HEK293 (cell line): ENCODE results near the gene SYNE2.

Experiments used
- CTCF ChIA-PET: fragments of 350-600 bp; formaldehyde crosslinking; extraction: SDS; loops from one replicate; lab custom pipeline; 2021; ENCODE audit warnings: antibody characterized with exemption; lab: Yijun Ruan, JAX
- POLR2A ChIA-PET: fragments of 300-600 bp; formaldehyde crosslinking; extraction: SDS; loops from one replicate; lab custom pipeline; 2020; ENCODE audit warnings: antibody characterized with exemption, inconsistent platforms; lab: Yijun Ruan, JAX
- H3K27ac ChIP-seq: fragments of 200-500 bp; sonication (Bioruptor generic); 2 replicates; pipeline ENCODE4 v1.5.1; 2014; ENCODE audit warnings: low read depth, low read length, control low read depth, inconsistent platforms; ENCODE audit errors: extremely low read depth
- H3K36me3 ChIP-seq, 2 experiments: fragments of 200-500 bp in 1 of 2; sonication (Bioruptor generic) in 1 of 2; 1 replicate in 1 of 2; 2 replicates in 1 of 2; pipeline ENCODE4 v1.5.1; 2014 to 2017; ENCODE audit warnings: inconsistent platforms in 2 of 2, low read length in 2 of 2; ENCODE audit not compliant: control insufficient read depth in 2 of 2, insufficient read depth in 1 of 2
- H3K4me1 ChIP-seq: fragments of 200-500 bp; sonication (Bioruptor generic); 2 replicates; pipeline ENCODE4 v1.5.1; 2014; ENCODE audit warnings: mild to moderate bottlenecking, low read length, inconsistent platforms; ENCODE audit not compliant: control insufficient read depth, insufficient read depth
- H3K4me3 ChIP-seq: 2 replicates; pipeline ENCODE4 v1.5.1; 2011; ENCODE audit warnings: low read depth, mild to moderate bottlenecking, control low read depth, low read length, moderate library complexity
- H3K9me3 ChIP-seq: fragments of 200-500 bp; sonication (Bioruptor generic); 2 replicates; pipeline ENCODE4 v1.5.1; 2014; ENCODE audit warnings: low read depth, low read length, inconsistent platforms; ENCODE audit not compliant: control insufficient read depth, insufficient read depth
- CTCF ChIP-seq: fragments of 450-650 bp; formaldehyde crosslinking; IDR thresholded peaks from 2 replicates; pipeline ENCODE4 v1.5.1; 2016; ENCODE audit warnings: missing biosample characterization, missing genetic modification characterization
- GLI2 ChIP-seq: fragments of 450-650 bp; formaldehyde crosslinking; IDR thresholded peaks from 2 replicates; pipeline ENCODE4; 2017; ENCODE audit warnings: missing biosample characterization, missing genetic modification characterization, low read depth, borderline replicate concordance
- KLF1 ChIP-seq: fragments of 450-650 bp; formaldehyde crosslinking; IDR thresholded peaks from 2 replicates; pipeline ENCODE4 v1.5.1; 2016; ENCODE audit warnings: missing biosample characterization, missing genetic modification characterization
- MYNN ChIP-seq: fragments of 450-650 bp; formaldehyde crosslinking; IDR thresholded peaks from 2 replicates; pipeline ENCODE4 v1.5.1; 2016; ENCODE audit warnings: missing biosample characterization, missing genetic modification characterization, borderline replicate concordance
- SP2 ChIP-seq: fragments of 450-650 bp; formaldehyde crosslinking; IDR thresholded peaks from 2 replicates; pipeline ENCODE4 v1.5.1; 2016; ENCODE audit warnings: missing biosample characterization, missing genetic modification characterization
- ZBTB10 ChIP-seq: fragments of 450-650 bp; formaldehyde crosslinking; IDR thresholded peaks from 2 replicates; pipeline ENCODE4 v1.5.1; 2016; ENCODE audit warnings: missing biosample characterization, missing genetic modification characterization
- ZBTB17 ChIP-seq: fragments of 450-650 bp; formaldehyde crosslinking; IDR thresholded peaks from 2 replicates; pipeline ENCODE4 v1.5.1; 2016; ENCODE audit warnings: missing biosample characterization, missing genetic modification characterization
- ZBTB20 ChIP-seq: fragments of 450-650 bp; formaldehyde crosslinking; IDR thresholded peaks from 2 replicates; pipeline ENCODE4 v1.5.1; 2016; ENCODE audit warnings: missing biosample characterization, missing genetic modification characterization
- ZBTB8A ChIP-seq: fragments of 450-650 bp; formaldehyde crosslinking; IDR thresholded peaks from 2 replicates; pipeline ENCODE4 v1.5.1; 2016; ENCODE audit warnings: missing biosample characterization, missing genetic modification characterization
- ZNF146 ChIP-seq: fragments of 450-650 bp; formaldehyde crosslinking; IDR thresholded peaks from 2 replicates; pipeline ENCODE4 v1.5.1; 2016; ENCODE audit warnings: missing biosample characterization, missing genetic modification characterization
- ZNF423 ChIP-seq: fragments of 450-650 bp; formaldehyde crosslinking; IDR thresholded peaks from 2 replicates; pipeline ENCODE4 v1.5.1; 2016; ENCODE audit warnings: missing biosample characterization, missing genetic modification characterization
- ZNF560 ChIP-seq: fragments of 450-650 bp; formaldehyde crosslinking; IDR thresholded peaks from 2 replicates; pipeline ENCODE4 v1.5.1; 2017; ENCODE audit warnings: missing biosample characterization, missing genetic modification characterization, borderline replicate concordance
- ZNF561 ChIP-seq: fragments of 450-650 bp; IDR thresholded peaks from 2 replicates; pipeline ENCODE4 v1.5.1; 2018; ENCODE audit warnings: missing biosample characterization, missing genetic modification characterization, borderline replicate concordance
- ZNF596 ChIP-seq: fragments of 450-650 bp; IDR thresholded peaks from 2 replicates; pipeline ENCODE4 v1.5.0; 2018; ENCODE audit warnings: missing biosample characterization, mild to moderate bottlenecking, missing genetic modification characterization, moderate library complexity
- ZNF624 ChIP-seq: fragments of 450-650 bp; formaldehyde crosslinking; IDR thresholded peaks from 2 replicates; pipeline ENCODE4 v1.5.1; 2017; ENCODE audit warnings: missing biosample characterization, missing genetic modification characterization
- ZNF664 ChIP-seq: fragments of 450-650 bp; formaldehyde crosslinking; IDR thresholded peaks from 2 replicates; pipeline ENCODE4 v1.5.1; 2016; ENCODE audit warnings: missing biosample characterization, missing genetic modification characterization
- ZNF692 ChIP-seq: fragments of 450-650 bp; formaldehyde crosslinking; IDR thresholded peaks from 2 replicates; pipeline ENCODE4 v1.5.1; 2016; ENCODE audit warnings: missing biosample characterization, missing genetic modification characterization
- ZNF837 ChIP-seq: fragments of 450-650 bp; formaldehyde crosslinking; IDR thresholded peaks from 2 replicates; pipeline ENCODE4 v1.5.1; 2016; ENCODE audit warnings: missing biosample characterization, missing genetic modification characterization
- TF ChIP-seq, protein P1 (sequence below): fragments of 450-650 bp; IDR thresholded peaks from 2 replicates; pipeline ENCODE4 v1.5.1; 2018; ENCODE audit warnings: missing biosample characterization, missing genetic modification characterization
- TF ChIP-seq, protein P2 (sequence below): fragments of 450-650 bp; formaldehyde crosslinking; IDR thresholded peaks from 2 replicates; pipeline ENCODE4 v1.5.1; 2017; ENCODE audit warnings: missing biosample characterization, missing genetic modification characterization
- TF ChIP-seq, protein P3 (sequence below): fragments of 450-650 bp; formaldehyde crosslinking; IDR thresholded peaks from 2 replicates; pipeline ENCODE4 v1.5.1; 2017; ENCODE audit warnings: missing biosample characterization, missing genetic modification characterization
- TF ChIP-seq, protein P4 (sequence below): fragments of 450-650 bp; formaldehyde crosslinking; IDR thresholded peaks from 2 replicates; pipeline ENCODE4 v1.5.1; 2016; ENCODE audit warnings: missing biosample characterization, missing genetic modification characterization

The SYNE2 gene

GRCh38 chr14:63852817-63853731 is at the start of gene SYNE2:
SYNE2 (plus strand) TSS chr14:63853004; CDS start chr14:63909149, 56,145 bp downstream.
- Histone ChIP-seq H3K4me1 (peaks cover 15% of the 10 kb centered on the region), H3K4me3 (peak within 1 kb of the TSS; percentile 53), H3K9me3 (no peaks in the 10 kb centered on the region), H3K36me3 (no peaks in the 10 kb centered on the region), H3K27ac (peak within 1 kb of the TSS; percentile 90)
- POLR2A ChIA-PET = interaction anchor here (0.7 kb wide), 1 partner anchor 376 kb away, joined by 5 read pairs; no protein-coding TSS in a partner anchor
- CTCF ChIA-PET = interaction anchor here (0.7 kb wide), 1 partner anchor 450 kb away, joined by 3 read pairs; no protein-coding TSS in a partner anchor
- TF ChIP-seq ZNF561 (tag by site-specific recombination) (peak; percentile 77; the same call in 1 of the 2 replicates), ZBTB17 (peak; percentile 31), ZNF423 (tag by site-specific recombination) (peak; percentile 45; the same call in 1 of the 2 replicates), ZNF596 (tag by site-specific recombination) (peak; percentile 43; the same call in 1 of the 2 replicates), ZBTB20 (peak; percentile 91), ZNF146 (tag by site-specific recombination) (no peak), ZNF624 (tag by site-specific recombination) (no peak), ZNF664 (no peak), GLI2 (no peak), SP2 (tag by site-specific recombination) (0 out of 2 replicates have a peak, but pooled peaks have one; percentile 30), KLF1 (tag by site-specific recombination) (0 out of 2 replicates have a peak, but pooled peaks have one; percentile 9), ZBTB8A (peak; percentile 87), ZNF560 (no peak), ZNF837 (tag by site-specific recombination) (no peak), ZNF692 (tag by site-specific recombination) (0 out of 2 replicates have a peak, but pooled peaks have one; percentile 1), MYNN (no peak), CTCF (peak; percentile 7; the same call in 1 of the 2 replicates), ZBTB10 (tag by site-specific recombination) (peak; percentile 39; the same call in 1 of the 2 replicates)
- TF ChIP-seq, protein P1, sequence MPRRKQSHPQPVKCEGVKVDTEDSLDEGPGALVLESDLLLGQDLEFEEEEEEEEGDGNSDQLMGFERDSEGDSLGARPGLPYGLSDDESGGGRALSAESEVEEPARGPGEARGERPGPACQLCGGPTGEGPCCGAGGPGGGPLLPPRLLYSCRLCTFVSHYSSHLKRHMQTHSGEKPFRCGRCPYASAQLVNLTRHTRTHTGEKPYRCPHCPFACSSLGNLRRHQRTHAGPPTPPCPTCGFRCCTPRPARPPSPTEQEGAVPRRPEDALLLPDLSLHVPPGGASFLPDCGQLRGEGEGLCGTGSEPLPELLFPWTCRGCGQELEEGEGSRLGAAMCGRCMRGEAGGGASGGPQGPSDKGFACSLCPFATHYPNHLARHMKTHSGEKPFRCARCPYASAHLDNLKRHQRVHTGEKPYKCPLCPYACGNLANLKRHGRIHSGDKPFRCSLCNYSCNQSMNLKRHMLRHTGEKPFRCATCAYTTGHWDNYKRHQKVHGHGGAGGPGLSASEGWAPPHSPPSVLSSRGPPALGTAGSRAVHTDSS (tag by site-specific recombination) = no peak
- TF ChIP-seq, protein P2, sequence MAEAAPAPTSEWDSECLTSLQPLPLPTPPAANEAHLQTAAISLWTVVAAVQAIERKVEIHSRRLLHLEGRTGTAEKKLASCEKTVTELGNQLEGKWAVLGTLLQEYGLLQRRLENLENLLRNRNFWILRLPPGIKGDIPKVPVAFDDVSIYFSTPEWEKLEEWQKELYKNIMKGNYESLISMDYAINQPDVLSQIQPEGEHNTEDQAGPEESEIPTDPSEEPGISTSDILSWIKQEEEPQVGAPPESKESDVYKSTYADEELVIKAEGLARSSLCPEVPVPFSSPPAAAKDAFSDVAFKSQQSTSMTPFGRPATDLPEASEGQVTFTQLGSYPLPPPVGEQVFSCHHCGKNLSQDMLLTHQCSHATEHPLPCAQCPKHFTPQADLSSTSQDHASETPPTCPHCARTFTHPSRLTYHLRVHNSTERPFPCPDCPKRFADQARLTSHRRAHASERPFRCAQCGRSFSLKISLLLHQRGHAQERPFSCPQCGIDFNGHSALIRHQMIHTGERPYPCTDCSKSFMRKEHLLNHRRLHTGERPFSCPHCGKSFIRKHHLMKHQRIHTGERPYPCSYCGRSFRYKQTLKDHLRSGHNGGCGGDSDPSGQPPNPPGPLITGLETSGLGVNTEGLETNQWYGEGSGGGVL (tag by site-specific recombination) = 0 out of 2 replicates have a peak, but pooled peaks have one; percentile 23
- TF ChIP-seq, protein P3, sequence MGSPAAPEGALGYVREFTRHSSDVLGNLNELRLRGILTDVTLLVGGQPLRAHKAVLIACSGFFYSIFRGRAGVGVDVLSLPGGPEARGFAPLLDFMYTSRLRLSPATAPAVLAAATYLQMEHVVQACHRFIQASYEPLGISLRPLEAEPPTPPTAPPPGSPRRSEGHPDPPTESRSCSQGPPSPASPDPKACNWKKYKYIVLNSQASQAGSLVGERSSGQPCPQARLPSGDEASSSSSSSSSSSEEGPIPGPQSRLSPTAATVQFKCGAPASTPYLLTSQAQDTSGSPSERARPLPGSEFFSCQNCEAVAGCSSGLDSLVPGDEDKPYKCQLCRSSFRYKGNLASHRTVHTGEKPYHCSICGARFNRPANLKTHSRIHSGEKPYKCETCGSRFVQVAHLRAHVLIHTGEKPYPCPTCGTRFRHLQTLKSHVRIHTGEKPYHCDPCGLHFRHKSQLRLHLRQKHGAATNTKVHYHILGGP (tag by site-specific recombination) = no peak
- TF ChIP-seq, protein P4, sequence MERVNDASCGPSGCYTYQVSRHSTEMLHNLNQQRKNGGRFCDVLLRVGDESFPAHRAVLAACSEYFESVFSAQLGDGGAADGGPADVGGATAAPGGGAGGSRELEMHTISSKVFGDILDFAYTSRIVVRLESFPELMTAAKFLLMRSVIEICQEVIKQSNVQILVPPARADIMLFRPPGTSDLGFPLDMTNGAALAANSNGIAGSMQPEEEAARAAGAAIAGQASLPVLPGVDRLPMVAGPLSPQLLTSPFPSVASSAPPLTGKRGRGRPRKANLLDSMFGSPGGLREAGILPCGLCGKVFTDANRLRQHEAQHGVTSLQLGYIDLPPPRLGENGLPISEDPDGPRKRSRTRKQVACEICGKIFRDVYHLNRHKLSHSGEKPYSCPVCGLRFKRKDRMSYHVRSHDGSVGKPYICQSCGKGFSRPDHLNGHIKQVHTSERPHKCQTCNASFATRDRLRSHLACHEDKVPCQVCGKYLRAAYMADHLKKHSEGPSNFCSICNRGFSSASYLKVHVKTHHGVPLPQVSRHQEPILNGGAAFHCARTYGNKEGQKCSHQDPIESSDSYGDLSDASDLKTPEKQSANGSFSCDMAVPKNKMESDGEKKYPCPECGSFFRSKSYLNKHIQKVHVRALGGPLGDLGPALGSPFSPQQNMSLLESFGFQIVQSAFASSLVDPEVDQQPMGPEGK (tag by site-specific recombination) = peak; percentile 31
